HPDE6-E6E7 (cell line): Measurements from ENCODE around the gene SLC16A9.

Experiments
- DNase-seq: peaks from one replicate; pipeline ENCODE4 v3.0.0; 2011; ENCODE audit warnings: missing footprints; ENCODE audit errors: extremely low spot score

The SLC16A9 gene

DNA sequence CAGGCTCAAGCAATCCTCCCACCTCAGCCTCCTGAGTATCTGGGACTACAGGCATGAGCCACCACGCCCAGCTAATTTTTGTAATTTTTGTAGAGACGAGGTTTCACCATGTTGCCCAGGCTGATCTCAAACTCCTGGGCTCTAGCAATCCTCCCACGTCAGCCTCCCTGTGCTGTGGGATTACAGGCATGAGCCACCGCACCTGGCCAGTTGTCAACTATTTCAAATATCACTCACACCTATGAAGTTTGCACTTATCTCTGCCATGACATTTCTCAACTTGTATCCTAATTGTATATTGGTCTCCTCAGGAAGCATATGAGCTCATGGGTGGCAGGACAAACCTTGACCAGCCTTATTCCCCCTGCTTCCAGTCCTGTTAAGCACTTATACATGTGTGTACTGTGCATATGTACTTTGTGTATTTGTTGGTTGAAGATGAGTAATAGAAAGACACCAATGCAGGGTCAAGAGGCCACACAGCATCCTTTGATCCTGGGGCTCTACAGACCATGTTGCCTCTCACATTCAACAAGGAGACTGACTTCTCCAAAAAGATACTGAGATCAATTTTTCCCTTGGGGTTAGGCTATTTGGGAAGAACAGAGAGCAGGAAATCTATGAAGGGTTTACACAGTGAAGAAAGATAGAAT, 82.2 kb downstream of the SLC16A9 start:
- no peak for DNase-seq

GRCh38 chr10:59626523-59626869, 83.2 kb downstream of the SLC16A9 start:
- DNase-seq = no peak

GRCh38 chr10:59625721-59626522, 83.7 kb downstream of the SLC16A9 start:
- peak; percentile 54 for DNase-seq

DNA sequence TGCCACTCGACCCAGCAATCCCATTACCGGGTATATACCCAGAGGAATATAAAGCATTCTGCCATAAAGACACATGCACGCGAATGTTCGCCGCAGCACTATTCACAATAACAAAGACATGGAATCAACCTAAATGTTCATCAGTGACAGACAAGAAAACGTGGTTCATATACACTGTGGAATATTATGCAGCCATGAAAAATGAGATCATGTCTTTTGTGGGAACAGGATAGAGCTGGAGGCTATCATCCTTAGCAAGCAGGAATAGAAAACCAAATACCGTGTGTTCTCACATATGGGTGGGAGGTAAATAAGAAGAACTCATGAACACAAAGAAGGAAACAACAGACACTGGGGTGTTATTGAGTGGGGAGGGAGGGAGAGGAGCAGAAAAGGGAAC, 84.7 kb downstream of the SLC16A9 start:
- DNase-seq = no peak

GRCh38 chr10:59624136-59624535, 85.5 kb downstream of the SLC16A9 start:
- no peak for DNase-seq

DNA sequence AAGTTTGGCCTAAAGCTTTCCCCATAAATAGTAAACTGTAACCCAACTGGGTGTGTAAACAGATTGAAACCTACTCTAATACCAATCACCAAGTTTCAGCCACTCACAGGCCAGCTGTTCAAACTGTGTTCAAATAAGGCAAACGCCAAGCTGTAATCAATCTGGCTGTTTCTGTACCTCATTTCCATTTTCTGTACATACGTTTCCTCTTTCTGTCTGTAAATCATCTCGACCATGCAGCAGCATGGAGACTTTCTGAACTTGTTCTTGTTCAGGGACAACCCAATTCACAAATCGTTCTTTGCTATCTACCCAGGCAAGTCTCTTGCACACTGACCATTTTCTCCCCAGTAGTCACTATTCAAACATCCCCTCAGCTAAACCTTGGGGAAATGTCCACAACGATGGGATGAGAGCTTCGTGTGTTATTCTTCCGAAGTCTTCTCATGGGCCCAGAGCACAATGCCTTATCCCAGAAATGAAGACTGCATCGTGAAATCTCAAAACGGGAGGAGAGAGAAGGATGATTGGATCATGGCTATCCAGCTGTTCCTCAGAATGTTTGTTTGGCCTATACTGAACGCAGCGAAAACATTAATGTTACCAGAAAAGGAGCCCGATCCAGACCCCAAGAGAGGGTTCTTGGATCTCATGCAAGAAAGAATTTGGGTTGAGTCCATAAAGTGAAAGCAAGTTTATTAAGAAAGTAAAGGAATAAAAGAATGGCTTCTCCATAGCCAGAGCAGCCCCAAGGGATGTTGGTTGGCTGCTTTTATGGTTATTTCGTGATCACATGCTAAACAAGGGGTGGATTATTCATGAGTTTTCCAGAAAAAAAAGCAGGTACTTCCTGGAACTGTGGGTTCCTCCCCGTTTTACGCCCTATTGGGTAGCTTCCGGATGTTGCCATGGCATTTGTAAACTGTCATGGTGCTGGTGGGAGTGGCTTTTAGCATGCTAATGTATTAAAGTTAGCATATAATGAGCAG, 86.2 kb downstream of the SLC16A9 start:
- DNase-seq = no peak

- DNase-seq = peak; percentile 7
These were observed 87.1 kb downstream of the SLC16A9 start for GRCh38 chr10:59622320-59623132.

GRCh38 chr10:59621771-59622170, 87.9 kb downstream of the SLC16A9 start:
- DNase-seq = no peak

GRCh38 chr10:59618666-59619065, 91.0 kb downstream of the SLC16A9 start:
- no peak for DNase-seq

- no peak for DNase-seq
These were observed 91.7 kb downstream of the SLC16A9 start for GRCh38 chr10:59617996-59618395.

- DNase-seq = no peak
These were observed 98.6 kb downstream of the SLC16A9 start for GRCh38 chr10:59611048-59611447.

GRCh38 chr10:59607970-59608369, 101.7 kb downstream of the SLC16A9 start:
- DNase-seq = no peak

DNA sequence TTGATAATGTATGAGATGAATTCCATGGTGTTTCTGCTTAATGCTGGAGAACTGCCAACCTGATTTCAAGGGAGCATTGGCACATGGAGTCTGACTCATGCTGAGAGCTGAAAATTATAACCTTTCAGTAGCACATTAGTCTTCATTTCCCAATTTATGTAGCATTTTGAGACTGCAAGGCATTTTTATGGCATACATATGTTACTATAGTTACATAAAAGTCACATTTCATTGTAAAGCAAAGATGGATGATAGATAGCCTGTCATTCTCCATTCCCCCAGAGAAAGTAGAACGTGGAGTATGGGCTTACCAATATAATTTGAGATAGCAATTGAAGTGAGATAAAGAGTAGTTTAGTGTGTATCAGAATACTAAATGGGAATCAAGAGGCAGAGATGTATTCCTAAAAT, 103.1 kb downstream of the SLC16A9 start:
- no peak for DNase-seq

GRCh38 chr10:59601985-59602384, 107.7 kb downstream of the SLC16A9 start:
- no peak for DNase-seq
